RCC 7860 (cell line): ENCODE measurements around the gene NCOA7.
"Not testable (repeated sequence)": the region's sequence is repeated elsewhere in the genome, so short reads cannot be mapped to it uniquely, and the experiment has no call there.

Experiments used
- DNase-seq: peaks from one replicate; pipeline ENCODE4 v3.0.0-alpha.2; 2015; ENCODE audit warnings: low spot score
- FAIRE-seq: peaks from 2 replicates; lab custom pipeline; 2012; peaks lifted over from hg19 to GRCh38; lab: Jason Lieb, UNC

NCOA7 gene

DNA sequence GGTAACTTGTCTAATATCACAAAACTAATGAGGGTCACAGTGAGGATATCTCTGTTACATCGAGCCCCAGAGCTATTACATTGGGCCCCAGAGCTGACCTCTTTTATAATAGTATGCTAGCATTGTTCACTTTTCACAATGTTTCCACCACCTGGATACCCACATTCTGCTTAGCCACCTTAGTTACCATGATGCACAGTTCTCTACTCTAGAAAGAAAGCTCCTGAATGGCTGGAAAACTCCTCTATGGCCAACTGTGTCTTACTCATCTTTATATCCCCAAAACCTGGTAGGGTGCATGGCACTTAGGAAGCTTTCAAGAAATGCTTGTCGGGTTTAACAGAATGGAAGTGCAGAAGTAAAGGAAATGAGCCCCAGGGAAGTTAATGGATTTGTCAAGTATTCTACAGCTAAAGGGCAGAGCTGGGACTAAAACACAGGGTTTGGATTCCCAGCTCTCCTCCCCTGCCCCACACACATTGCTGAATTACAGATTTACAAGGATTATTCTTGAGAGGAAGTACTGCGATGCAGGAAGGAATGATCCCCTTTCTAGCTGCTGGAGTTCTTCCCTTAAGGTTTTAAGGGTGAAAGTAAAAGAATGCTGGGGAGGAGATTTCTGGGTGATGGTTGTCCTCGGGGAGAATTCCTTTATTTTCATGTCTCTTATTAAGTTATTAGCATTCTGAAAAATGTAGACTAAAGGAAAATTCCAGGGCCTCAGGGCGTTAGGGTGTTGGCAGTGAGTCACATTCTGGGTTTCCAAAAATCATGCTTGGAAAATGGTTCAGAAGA lies 149.7 kb downstream of the NCOA7 start:
- FAIRE-seq (no peak), DNase-seq (no peak)

DNA sequence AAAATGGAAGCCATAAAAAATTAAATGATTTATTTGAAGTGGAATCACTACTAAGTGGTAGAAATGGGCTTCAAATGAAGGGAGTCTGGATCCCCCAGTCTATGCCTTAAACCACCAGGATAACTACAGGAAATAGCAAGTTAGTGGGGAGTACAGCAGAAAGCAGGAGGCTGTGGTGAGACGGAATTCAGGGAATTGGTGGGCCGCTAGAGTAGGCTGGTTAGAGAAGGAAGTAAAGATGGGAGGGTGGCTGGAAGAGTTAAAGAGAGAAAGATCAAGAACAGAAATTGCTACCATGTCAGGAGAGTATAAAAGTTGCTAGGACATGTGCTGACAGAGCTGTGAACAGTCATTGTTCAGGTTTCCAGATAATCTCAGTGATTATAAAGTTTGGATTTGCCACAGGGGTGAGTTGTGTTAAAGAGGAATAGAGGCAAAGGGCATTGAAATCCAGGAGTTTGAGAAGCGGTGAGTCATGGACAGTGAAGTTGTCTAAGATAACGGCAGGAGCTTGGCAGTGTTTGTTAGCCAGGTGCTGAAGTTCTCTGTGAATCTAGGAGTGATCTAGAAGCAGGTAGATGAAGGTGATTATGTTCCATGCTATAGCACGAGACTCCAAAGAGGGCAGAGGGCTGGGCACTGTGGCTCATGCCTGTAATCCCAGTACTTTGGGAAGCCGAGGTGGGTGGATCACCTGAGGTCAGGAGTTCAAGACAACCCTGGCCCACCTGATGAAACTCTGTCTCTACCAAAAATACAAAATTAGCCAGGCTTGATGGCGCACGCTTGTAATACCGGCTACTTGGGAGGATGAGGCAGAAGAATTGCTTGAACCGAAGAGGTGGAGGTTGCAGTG lies 152.1 kb downstream of the NCOA7 start:
- DNase-seq (no peak), FAIRE-seq (no peak)

DNA sequence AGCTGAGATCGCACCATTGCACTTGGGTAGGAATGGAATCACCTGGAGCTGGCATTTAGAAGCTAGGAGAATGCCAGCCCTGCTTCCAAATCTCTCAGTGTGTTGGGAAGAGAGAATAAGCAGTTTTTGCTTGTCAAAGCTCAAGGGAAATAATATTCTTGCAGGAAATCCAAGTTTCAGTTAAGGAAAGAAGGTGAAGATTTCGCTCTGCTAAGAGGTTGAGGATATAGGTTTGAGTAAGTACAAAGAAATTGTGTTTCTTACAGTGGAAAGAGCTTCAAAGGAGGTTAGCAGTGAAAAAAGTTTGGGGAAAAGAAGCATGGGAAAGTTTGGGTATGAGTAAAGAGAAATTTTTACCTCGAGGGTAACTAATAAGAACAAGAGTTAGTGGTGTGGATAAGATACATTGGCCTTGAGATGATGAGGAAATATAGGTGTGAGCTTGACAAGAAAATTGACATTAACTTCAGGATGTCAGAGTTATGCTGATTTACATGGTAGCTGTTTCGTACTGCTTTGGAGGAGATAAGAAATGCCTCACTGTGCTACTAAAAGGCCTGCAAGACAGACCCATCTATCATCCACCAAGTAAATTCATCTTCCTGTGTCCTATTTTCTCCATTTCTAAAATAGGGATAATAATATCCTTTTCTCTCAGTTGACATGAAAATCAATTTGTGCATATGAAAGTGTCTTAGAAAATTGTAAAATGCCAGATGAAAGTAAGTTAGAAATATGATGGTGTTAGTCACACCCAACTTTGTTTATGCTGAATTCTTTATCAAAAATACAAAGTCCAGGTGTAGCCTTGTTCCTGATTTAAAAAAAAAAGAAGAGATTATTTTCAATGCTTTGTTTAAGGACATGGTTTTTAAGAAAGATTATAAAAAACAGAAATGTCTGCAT lies 153.0 kb downstream of the NCOA7 start:
- FAIRE-seq, result no peak
- no peak for DNase-seq

DNA sequence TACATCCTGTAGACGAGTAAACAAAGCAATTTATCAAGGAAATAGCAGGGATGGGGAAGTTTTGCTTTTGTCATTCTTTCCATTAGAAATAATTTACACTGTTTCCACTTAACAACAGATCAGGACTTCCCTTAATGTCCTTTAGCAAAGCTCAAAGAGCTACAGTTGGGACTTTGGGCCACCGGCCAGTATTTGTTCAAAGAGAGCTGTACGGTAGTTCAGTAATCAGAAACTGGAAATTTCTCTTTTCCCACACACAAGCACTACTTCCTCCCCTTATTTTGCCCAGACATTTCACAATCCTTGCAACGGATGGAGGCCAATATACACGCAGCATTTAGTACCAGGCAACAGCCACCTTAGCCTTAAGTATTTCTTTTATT lies 153.7 kb downstream of the NCOA7 start:
- no peak for DNase-seq
- no peak for FAIRE-seq

DNA sequence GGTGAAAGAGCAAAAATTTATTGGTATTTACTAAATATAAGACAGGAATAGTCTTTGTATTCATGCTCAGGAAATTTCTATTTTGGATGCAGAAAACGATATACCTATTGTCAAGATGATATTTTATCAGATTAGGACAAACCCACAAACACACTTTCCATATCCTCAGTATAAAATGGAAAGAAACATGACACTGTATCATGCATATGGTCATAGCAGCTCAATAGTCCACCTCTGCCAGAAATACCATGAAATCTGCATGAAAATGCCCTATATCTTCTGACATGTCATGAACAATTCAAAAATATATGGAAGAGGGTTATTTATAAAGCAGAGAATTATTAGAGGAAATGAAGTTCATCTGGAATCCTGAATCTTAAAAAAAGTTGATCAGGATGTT lies 154.1 kb downstream of the NCOA7 start:
- FAIRE-seq, result no peak

DNA sequence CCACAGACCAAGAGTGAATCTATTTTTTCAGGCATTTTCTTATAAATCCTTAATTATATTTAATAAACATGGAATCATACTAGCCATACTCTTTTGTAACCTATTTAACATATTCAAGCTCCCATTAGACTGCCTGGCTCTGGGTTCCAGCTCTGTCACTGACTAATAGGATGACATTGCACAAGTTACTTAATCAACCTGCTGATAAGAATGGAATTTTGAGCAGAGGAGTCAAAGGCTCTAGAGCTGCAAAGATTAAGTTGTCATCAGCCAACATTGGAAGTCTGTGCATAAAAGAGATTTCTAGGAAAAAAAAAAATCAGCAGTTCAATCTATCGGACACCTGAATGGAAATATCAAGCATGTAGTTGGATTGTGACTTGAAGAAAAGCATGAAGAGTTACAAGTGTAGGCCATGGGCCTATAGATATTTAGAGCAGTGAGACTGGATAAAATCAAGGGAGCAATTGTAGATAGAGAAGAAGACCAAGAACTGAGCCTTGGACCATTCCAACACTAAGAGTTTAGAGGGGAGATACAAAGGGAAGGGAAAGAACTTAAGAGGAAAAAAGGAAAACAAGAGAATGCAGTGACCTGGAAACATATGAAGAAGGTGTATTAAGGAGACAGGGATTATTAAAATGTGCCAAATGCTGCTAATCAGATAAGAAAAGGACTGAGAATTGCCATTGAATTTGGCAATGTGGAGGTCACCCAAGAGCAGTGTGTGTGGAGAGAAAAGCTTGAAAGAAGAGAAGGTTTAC lies 154.8 kb downstream of the NCOA7 start:
- DNase-seq (peak; percentile 25), FAIRE-seq (no peak)

More for the DNA sequence above, 154.1 kb downstream of the NCOA7 start:
- DNase-seq, result no peak

DNA sequence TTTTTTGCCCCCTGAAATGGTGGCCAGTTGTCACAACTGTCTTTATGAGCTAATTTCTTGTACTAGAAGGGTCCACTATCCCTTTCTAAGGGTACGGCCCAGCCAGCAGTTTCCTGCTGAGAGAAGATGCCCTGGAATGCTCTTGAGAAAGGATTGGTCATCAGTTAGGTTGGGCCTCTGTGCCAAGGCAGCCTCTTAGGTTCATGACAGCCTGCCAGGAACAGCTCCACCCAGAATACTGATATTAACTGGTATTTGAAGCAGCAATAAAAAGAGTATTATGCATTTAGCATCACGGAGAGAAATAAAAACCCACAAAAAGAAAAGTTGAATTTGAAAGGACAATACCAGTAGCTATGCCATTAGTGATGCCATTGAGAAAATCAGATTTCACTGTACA lies 156.9 kb downstream of the NCOA7 start:
- FAIRE-seq (no peak), DNase-seq (no peak)

DNA sequence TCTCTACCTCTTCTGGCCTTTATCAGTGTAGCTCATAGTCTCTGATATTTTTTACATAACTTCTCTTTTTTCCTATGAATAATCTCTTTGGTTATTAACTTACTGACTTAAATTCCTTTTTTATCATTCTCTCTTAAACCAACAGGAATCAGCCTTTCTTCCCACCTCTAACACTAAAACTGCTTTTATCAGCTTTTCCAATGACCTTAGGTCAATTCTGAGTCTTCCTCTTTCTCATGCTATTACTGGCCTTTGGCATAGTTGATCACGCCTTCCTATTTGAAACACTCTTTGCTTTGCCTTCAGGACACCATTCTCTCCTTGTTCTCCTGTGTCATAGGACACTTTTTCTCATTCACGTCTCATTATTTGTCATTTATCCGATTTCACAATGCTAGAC lies 157.7 kb downstream of the NCOA7 start:
- DNase-seq, result no peak
- no peak for FAIRE-seq

DNA sequence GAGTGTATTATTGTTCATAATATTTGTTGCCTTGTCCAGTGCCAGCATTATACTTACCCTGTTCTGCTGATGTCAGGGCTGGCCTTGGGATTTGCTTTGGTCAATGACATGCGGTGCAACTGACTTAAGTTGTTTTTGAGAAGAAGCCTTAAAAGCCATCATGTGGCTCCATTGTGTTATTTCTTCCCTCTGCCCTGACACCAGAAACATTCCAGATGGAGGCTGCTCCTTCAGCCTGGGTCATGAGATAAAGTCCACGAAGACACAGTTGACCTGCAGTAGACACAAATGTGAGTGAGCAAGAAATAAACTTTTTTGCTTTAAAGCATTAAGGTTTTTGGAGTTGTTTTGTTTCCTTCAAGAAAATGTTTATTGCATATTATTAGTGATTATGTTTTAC lies 158.3 kb downstream of the NCOA7 start:
- DNase-seq (no peak), FAIRE-seq (no peak)

DNA sequence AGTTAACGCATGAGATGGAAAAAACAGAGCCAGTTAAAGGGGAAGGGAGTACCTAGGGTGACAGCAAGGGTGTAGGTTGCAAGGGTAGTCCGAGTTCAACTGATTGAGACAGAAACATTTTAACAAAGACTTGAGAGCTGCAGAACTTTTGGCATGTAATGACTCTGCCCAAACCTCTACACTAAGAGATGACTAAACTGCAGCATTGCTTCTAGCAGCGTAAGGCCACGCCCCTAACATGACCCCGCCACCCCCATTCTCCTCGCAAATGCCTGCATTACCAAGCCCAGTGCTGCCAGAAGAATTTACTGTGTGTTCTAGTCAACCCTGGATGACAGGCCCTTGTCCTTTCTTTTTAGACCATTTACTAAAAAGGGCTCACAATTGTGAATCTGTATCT lies 159.5 kb downstream of the NCOA7 start:
- no peak for DNase-seq
- no peak for FAIRE-seq

DNA sequence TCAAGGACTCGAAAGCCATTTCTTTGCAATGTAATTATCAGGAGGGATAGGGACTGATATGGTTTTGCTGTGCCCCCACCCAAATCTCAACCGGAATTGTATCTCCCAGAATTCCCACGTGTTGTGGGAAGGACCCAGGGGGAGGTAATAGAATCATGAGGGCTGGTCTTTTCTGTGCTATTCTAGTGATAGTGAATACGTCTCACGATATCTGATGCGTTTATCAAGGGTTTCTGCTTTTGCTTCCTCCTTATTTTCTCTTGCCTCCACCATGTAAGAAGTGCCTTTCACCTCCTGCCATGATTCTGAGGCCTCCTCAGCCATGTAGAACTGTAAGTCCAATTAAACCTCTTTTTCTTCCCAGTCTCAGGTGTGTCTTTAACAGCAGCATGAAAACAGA lies 160.0 kb downstream of the NCOA7 start:
- DNase-seq, FAIRE-seq: not testable (repeated sequence)

DNA sequence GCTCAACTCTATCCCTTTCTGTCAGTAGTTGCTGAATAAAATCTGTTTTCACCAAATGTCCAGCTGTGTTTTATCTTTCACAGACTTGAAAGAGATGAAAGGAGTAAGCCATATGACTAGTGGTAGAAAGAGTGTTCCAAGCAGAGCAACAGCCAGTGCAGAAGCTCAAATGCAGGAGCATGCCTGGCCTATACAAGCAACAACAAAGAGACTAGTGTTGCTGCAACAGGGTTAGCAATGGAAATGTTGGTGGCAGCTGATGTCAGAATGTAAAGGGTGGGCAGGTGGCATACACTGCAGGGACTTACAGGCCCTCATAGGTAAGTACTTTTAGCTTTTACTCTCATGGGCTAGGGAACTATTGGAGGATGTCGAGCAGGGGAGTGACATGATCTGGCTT lies 160.6 kb downstream of the NCOA7 start:
- DNase-seq (no peak), FAIRE-seq (no peak)

DNA sequence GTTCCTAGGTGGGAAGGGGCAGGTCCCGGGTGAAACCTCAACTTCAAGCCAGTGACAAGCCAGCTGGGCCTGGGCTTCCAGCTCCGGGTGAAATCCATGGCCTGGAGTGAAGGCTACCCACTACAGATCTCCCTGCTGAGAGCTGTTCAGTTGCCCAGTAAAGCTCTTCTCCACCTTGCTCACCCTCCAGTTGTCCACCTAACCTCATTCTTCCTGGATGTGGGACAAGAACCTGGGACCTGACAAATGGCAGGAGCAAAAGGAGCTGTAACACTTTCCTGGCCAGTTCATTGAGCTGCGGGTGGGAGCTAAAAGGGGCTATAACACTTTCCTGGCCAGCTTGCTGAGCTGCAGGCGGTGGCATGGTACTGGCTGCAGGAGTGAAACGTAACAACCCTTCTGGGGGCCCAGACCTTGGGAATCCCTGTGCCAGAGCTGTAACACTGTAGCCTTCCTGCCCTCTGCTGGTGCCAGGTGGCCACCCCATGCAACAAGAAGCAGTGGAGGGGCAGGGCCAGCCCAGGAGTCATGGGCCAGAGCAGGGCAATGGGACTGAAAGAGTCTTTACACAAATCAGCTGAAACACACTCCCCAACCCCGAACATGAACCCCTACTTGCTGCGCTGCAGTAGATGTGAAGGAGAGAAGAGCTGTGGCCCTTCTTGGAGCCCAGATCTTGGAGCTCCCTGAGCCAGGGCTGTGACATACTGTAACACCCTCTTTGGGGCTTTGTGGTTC lies 162.2 kb downstream of the NCOA7 start:
- DNase-seq (no peak), FAIRE-seq (no peak)

DNA sequence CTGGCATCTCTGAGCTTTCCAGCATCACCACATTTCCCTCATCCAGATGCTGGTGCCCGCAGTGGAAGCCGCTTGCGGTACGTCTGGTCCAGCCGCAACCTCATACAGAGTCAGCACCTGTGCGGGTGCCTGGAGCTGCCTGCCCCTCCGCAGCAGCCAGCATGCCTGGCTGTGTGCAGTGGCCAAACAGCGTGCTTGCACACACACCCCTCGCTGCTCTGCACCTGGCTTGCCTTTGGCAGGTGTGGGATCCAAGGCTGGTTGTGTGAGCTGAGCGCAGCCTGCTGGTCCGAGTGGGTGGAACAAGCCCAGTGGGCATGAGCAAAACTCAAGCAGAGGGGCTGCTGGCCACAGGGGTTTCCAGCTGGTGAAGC lies 162.7 kb downstream of the NCOA7 start:
- DNase-seq (no peak), FAIRE-seq (no peak)

DNA sequence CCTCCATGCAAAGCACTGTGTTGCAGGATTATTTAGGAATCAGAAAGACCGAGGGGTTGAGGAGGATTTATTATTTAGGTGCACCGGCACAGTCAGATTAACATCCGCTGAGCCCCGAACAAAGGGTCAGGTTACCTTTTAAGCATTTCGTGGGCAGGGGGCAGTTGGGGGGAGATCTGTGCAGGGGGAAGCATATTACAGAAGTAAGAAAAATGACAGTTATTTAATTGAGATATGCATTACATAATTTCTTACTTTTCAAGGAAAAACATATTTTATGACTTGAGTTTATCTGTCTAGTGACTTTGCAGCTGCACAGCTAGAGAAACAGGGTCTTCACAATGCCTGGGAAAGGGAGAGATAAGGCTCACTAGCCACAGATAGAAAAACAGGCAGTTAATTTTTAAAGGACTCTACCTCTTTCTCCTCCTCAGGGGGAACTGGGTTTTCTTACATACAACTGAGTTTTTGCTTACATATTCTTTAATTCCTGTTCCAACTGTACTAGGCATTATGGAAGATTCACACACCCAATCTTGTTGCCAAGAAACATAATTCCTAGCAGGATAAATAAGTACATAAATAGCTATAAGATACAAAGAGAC lies 164.1 kb downstream of the NCOA7 start:
- FAIRE-seq, result no peak
- no peak for DNase-seq

DNA sequence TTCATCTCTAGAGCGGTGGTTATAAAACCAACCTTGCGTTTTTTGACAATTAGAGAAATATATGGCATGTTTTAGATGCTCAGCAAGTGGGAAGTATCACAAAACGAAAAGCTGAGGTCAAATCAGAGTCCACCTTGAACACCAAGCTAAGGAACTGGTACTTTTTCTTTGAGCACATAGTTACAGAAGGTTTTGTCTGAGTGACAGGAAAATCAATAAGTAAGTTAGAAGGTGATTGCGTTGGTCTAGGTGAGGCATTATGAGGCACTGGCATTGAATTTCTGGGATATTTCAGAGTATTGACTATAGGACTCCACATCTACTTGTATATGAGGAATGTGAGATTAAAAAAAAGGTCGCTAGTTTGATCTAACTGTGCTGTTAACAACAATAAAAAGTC lies 165.2 kb downstream of the NCOA7 start:
- FAIRE-seq, result no peak
- no peak for DNase-seq

DNA sequence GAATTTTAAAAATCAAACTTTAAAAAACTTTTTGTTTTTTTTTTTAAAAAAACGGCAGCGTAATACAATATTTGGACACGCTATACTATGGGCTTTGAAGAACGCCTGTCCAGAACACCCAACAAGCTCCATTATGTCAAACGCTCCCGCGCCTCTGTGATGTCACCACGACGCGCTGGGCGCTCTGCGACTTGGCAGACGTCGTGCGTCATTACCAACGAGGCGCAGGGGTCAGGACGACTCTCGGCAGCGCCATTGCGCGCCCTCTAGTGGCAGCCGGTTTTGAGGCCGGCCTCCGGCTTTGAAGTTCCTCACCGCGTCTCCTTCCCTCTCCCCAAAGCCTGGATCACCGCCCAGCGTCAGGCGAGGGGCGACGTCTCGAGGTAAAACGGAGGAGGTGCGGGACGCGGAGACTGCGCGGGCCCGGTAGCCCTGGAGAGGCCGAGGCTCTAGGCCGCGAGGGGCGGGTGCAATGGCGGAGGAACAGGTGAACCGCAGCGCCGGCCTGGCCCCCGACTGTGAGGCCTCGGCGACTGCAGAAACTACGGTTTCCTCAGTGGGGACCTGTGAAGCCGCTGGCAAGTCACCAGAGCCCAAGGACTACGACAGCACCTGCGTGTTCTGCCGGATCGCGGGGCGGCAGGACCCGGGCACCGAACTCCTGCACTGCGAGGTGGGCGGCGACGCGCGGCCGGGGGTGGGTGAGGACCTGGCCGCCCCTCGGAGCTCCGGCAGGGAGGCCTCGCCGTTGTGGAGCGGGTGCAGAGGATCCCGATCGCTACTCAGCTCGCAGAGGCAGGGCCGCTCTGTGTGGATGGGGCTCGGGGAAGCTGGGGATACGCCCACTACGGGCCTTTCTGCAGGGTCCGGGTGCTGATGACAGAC lies 166.0 kb downstream of the NCOA7 start, which contains the start of gene HINT3:
HINT3 (plus strand) TSS at position 265 of the 885 bp plus-strand sequence; CDS start at position 473, 208 bp downstream.
- DNase-seq, result peak; percentile 84
- FAIRE-seq, result peak; percentile 49

DNA sequence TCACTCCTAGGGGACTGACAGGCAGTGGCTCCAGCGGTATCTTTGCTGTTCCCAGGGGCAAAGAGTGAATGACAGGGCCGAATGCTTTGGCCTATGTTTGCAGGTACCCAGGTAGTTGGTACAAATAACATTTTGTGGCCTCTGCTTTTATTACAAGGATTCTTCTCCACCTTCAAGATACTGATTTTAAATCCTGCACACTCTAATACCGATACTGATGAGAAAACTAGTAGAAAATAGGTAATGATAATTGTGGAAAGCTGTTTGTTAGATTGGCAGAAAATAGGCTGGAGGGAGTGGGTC lies 166.6 kb downstream of the NCOA7 start:
- no peak for DNase-seq
- FAIRE-seq, result no peak
